Kidney (tissue), 14 donors: ENCODE results near the gene LMO4. TPM values are rescaled to one million over a fixed set of nuclear protein-coding genes. Genes with fewer than 3 reads are reported as not detected.

ENCODE experiments used
- DNase-seq, 5 donors: peaks; one replicate each; pipeline ENCODE4 v3.0.0-alpha.2; 2013 to 2020
- FAIRE-seq: peaks from 2 replicates; lab custom pipeline; 2012; peaks lifted over from hg19 to GRCh38; lab: Jason Lieb, UNC
- H3K27ac ChIP-seq, 2 donors: one replicate each; pipeline ENCODE4 v1.7.0; 2013; ENCODE audit warnings: low read depth in 2 of 2, low read length in 2 of 2, inconsistent platforms in 1 of 2
- H3K27me3 ChIP-seq: one replicate; pipeline ENCODE4 v1.7.1; 2013; ENCODE audit warnings: low read length, inconsistent platforms; ENCODE audit not compliant: control insufficient read depth, insufficient read depth
- H3K36me3 ChIP-seq, 3 donors: one replicate each; pipeline versions ENCODE4 v1.7.0 to v1.7.1; 2013; ENCODE audit warnings: low read length in 3 of 3, control low read depth in 1 of 3, inconsistent platforms in 1 of 3; ENCODE audit not compliant: insufficient read depth in 3 of 3, control insufficient read depth in 2 of 3
- H3K4me1 ChIP-seq, 3 donors: one replicate each; pipeline versions ENCODE4 v1.7.0 to v1.7.1; 2013; ENCODE audit warnings: low read length in 3 of 3, inconsistent platforms in 1 of 3, low read depth in 1 of 3; ENCODE audit not compliant: control insufficient read depth in 2 of 3, insufficient read depth in 2 of 3
- H3K4me3 ChIP-seq, 3 donors: one replicate each; pipeline versions ENCODE4 v1.7.0 to v1.8.1; 2013; ENCODE audit warnings: low read length in 3 of 3, control low read depth in 1 of 3, inconsistent platforms in 1 of 3
- H3K9ac ChIP-seq, 3 donors: one replicate each; pipeline versions ENCODE4 v1.7.0 to v1.7.1; 2013; ENCODE audit warnings: low read length in 3 of 3, control low read depth in 1 of 3, inconsistent platforms in 1 of 3
- H3K9me3 ChIP-seq, 3 donors: one replicate each; pipeline versions ENCODE4 v1.7.0 to v1.7.1; 2013; ENCODE audit warnings: low read length in 3 of 3, control low read depth in 1 of 3, inconsistent platforms in 1 of 3; ENCODE audit not compliant: control insufficient read depth in 2 of 3, insufficient read depth in 1 of 3
- intact Hi-C: fragments of 100-400 bp; cut with DNase I; formaldehyde crosslinking; loops from one replicate; pipeline ENCODE4 v1.11.1; 2022
- polyA plus RNA-seq: library from polyadenylated mRNA; stranded (reverse); fragments of 350-450 nt; fragmentation: Illumina TruSeq; extraction: RNeasy Lipid Tissue Mini Kit (QIAGEN cat#74804); gene quantifications from one replicate; pipeline ENCODE4 v1.2.3, GENCODE V29; 2014; ENCODE audit warnings: low read depth, low replicate concordance; ENCODE audit not compliant: insufficient read depth
- total RNA-seq: library from RNA; stranded (reverse); fragmentation: NEBNext Ultra II Directional; extraction: Animal tissue kit (Norgen Biotek cat#: 25700); gene quantifications from one replicate; pipeline ENCODE4 v1.2.1, GENCODE V29; 2021
- TF ChIP-seq, protein P1 (sequence below): IDR thresholded peaks from 3 replicates; pipeline ENCODE4 v1.5.1; 2012; ENCODE audit warnings: mild to moderate bottlenecking, moderate library complexity, borderline replicate concordance; ENCODE audit not compliant: insufficient read depth; ENCODE audit errors: extremely low read depth
- donor health status: control.
- donor health status: control.
- donor health status: control.
- donor health status: control.
- donor health status: control.
- donor health status: DM: yes; HTN: yes; CAD: no.
- donor health status: Normal renal cell carcinoma (clear cell type).

LMO4 gene
- total and polyA plus RNA-seq, 2 donors from 2014 or later, result 39.1 to 56.2 TPM

DNA sequence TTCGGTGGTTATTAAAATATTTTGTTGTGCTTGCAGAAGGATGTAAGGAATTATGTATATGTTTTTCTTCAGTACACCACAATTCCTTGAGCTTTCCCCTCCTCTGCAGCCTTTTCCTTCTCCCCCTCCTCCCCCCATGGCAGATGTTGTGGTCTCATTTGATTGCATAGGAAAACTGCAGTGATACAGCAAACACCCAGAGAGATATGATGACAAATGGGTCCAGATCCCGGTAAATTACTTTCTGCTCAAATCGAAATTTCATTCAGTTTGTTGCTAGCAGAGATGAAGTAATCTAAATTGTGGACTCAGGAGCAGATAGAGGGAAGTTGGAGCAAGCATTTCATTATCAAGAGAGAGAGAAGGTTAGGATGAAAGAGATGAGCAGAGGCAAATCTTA lies 9.9 kb downstream of the LMO4 start:
- FAIRE-seq, result no peak

DNA sequence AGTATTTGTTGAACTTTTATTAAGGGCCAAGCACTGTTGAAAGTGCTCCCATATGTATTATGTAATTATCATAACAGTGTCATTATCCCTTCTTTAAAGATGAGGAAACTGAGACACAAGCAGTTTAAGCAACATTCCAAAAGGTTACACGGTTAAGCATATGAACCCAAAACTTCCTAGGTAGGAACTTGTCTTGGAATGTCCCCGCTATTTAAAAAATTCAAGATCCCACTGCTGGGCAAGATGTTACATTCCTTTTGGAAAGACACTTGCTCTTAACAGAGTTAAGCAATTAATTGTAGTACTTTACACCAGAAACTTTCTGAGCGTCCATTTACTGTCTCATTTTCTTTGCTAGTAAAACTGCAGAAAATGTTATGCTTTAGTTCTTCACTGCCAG lies 15.6 kb downstream of the LMO4 start:
- TF ChIP-seq, protein P1, sequence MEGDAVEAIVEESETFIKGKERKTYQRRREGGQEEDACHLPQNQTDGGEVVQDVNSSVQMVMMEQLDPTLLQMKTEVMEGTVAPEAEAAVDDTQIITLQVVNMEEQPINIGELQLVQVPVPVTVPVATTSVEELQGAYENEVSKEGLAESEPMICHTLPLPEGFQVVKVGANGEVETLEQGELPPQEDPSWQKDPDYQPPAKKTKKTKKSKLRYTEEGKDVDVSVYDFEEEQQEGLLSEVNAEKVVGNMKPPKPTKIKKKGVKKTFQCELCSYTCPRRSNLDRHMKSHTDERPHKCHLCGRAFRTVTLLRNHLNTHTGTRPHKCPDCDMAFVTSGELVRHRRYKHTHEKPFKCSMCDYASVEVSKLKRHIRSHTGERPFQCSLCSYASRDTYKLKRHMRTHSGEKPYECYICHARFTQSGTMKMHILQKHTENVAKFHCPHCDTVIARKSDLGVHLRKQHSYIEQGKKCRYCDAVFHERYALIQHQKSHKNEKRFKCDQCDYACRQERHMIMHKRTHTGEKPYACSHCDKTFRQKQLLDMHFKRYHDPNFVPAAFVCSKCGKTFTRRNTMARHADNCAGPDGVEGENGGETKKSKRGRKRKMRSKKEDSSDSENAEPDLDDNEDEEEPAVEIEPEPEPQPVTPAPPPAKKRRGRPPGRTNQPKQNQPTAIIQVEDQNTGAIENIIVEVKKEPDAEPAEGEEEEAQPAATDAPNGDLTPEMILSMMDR, result no peak
- Histone ChIP-seq H3K4me3 (no peak overlapping the region), H3K27me3 (no peaks in the 10 kb centered on the region), H3K9me3 (no peaks in the 10 kb centered on the region), H3K9ac (no peak overlapping the region), H3K36me3 (peaks cover 11 to 24% (median 13%) of the 10 kb centered on the region in 3 donors), H3K4me1 (peaks cover 0 to 4% (median 0%) of the 10 kb centered on the region in 3 donors), H3K27ac (no peak overlapping the region)
- DNase-seq (no peak), FAIRE-seq (no peak)
- intact Hi-C loops, result no loop called here

More for the DNA sequence above, 9.9 kb downstream of the LMO4 start:
- Histone ChIP-seq H3K9me3 (no peaks in the 10 kb centered on the region), H3K27me3 (no peaks in the 10 kb centered on the region), H3K27ac (no peak overlapping the region), H3K4me3 (no peak overlapping the region), H3K4me1 (peaks cover 3 to 11% (median 4%) of the 10 kb centered on the region in 3 donors), H3K9ac (no peak overlapping the region), H3K36me3 (peaks cover 6 to 24% (median 9%) of the 10 kb centered on the region in 3 donors)
- intact Hi-C loops, result no loop called here
- TF ChIP-seq, protein P1, result no peak
- DNase-seq, result no peak

DNA sequence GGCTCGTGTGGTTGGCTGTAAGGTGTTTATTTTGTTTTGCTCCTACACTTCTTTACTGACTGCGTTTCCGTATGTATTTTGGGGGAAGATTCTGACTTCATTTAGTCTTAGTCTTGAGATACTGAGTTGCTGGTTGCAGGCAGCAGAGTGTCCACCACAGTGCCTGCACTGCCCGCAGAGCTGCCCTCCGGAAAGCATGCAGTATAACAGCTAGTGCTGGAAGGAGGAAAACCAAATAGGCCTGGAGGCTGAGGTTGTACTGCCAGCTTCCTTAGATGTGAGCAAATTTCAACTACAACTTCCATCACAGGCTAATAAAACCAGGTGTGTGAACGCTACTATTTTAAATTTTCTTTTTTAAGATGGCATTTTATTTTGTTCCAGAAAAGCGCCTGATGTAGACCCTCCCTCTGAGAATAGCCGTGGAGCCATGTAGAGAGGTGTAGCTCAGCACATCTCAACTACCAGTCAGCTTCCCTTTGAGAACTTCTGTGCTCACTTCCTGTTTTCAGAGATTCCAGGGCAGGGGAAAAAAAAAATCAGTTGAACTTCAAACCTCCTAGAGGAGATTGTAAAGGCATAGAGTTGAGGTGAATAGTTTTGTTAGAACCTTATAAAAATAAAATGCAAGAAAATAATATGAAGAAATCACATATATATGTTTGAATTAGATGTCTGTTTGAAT lies 17.6 kb downstream of the LMO4 start:
- Histone ChIP-seq H3K36me3 (peaks cover 4 to 9% (median 7%) of the 10 kb centered on the region in 3 donors), H3K4me3 (no peak overlapping the region), H3K4me1 (peaks cover 0 to 4% (median 0%) of the 10 kb centered on the region in 3 donors), H3K27ac (no peak overlapping the region), H3K9ac (no peak overlapping the region), H3K27me3 (no peaks in the 10 kb centered on the region), H3K9me3 (no peaks in the 10 kb centered on the region)
- no peak for FAIRE-seq
- intact Hi-C loops, result no loop called here
- TF ChIP-seq, protein P1, result no peak
- DNase-seq, result no peak
